Left forelimb (tissue), 1 donor: Measurements from ENCODE around the gene LGALS8.
"Not testable (repeated sequence)": the region's sequence is repeated elsewhere in the genome, so short reads cannot be mapped to it uniquely, and the experiment has no call there.

Source experiments
- DNase-seq: peaks from one replicate; pipeline ENCODE4 v3.0.0-alpha.2; 2018; ENCODE audit warnings: low spot score

The LGALS8 gene

DNA sequence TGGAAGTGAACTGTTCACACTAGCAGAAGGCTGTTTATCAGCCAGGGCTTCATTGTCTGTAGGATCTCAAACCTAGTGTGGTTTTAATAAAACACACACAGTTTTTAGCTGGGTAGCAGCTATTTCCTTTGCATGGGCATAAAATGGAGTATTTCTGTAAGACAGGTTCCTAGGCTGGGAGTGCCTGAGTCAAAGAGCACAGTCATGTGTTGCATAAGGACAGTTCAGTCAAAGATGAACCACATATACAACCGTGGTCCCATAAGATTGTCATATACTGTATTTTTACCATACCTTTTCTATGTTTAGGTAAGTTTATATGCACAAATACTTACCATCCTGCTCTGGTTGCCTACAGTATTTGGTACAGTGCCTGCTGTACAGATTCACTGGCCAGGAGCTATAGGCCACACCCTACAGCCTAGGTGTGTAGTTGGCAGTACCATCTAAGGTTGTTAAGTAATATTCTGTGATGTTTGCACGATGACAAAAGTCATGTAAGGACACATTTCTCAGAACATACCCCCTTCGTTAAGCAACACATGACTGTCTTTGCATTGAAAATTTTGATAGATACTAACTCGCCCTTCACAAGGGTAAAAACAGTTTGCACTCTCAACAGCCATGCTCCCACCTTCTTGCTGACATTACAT, 17.2 kb downstream of the LGALS8 start:
- no peak for DNase-seq

DNA sequence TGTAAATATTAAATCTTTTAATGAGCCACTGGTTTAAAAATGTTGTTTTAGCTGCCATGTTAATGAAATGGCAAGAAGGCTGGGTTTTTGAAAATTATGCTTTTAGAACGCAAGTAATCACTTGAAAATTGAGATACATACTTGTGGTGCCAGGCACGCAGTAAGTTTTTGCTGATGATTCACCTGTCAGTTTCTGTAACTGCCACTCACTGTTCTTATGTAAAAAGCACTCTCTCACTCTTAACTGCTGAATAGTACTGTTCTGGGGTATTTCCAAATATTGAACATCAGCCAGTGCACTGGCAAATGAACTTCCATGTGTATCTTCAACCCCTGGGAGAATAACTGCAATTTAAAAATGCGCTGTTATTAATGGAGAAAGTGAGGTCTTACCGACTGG, 17.9 kb downstream of the LGALS8 start:
- no peak for DNase-seq

DNA sequence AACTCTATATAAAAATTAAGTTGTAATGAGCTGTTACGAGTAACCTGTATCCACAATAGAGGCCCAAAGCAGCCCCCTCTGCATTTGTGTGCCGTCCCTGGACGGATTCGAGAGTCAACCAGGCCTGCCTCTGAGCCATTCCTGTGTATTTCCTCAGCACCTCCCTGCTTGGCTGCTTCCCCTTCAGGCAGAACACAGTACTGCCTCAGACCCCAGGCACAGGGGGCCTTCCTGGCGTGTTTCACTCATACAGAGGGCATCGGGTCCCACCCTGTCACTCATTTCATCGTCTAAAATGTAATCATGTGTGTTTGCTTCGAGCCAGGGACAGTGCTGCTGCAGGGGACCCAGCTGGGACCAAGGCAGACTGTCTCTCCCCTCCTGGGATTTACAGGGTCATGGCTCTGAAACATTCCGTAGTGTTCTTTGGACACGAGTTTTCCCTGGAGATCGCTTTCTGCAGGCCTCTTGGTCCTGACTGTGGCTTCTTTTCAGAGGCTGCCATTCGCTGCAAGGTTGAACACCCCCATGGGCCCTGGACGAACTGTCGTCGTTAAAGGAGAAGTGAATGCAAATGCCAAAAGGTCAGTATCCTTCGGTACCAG, 19.4 kb downstream of the LGALS8 start:
- no peak for DNase-seq

- no peak for DNase-seq
Measured at GRCh38 chr1:236545621-236546169, 21.9 kb downstream of the LGALS8 start.

GRCh38 chr1:236548452-236548851, 24.7 kb downstream of the LGALS8 start:
- no peak for DNase-seq

DNA sequence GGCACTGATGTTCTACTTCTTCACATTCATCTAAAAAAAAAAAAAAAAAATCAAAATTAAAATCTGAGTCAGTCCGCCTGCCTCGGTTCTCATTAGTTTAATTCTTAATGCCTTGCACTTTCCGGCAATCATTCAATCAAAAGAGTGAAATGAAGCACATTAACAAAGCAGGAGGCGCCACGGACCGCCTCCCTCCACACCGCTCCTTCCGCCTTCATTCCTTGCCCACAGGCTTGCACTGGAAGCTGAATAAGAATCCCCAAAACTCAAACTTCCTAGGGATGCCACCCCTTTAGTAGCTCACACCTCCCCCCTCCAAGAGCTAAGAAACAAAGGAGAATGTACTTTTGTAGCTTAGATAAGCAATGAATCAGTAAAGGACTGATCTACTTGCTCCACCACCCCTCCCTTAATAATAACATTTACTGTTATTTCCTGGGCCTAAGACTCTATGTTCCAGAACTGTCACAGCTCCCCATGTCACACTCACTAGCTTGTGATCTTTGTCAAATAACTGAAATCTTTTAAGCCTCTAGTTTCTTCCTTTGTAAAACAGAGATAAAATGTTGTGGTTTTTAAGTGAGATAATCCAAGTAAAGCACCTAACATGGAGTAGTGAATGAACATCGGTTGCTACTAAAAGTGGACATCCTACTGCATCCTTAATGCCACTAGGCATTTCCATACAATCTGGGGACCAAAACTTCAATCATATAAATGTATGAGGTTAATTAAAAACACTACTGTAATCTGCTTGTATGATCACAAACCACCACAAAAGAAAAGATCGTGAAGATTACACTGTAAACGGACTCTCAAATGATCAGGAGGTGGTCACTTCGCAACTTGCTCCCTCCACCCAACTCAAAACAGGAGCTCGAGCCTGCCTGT, 27.4 kb downstream of the LGALS8 start:
- DNase-seq = no peak

DNA sequence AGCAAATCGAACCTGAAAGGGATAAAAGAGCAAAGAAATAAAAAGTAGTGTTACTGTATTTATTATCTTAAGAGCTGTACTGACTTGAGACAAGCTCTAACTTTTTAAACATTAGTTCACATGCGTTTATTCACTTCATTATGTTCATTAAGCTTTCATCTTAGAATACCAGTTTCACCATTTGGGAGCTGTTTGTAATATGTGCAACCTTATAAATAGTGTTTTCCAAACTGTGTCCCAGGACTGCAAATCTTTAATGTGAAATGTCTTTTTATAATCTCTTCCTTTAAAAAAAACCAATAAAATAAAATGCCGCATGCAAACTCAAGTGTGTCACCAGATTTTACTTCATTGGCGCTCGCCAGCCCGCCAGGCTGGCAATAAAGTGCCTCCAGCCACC, 28.3 kb downstream of the LGALS8 start:
- DNase-seq = no peak

GRCh38 chr1:236552901-236553300, 29.1 kb downstream of the LGALS8 start:
- no peak for DNase-seq

DNA sequence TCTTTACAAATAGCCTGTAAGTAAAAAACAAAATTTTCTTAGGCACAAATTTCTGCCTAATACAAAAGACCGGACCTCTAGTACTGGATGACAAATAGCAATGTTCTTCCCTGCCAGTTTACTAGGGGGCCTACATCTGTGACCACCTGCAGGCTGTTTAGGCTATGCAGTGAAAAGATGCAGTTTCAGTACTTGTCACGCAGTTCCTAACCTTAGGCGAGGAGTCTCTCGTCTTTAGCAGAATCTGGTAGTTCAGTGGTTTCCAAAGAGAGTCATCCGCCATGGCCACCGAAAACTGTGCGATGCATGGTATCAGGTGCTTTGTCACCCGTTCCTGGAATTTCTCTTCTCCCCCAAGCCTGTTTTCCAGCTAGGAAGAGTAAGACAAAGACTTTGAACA, 29.6 kb downstream of the LGALS8 start:
- no peak for DNase-seq

- no peak for DNase-seq
Measured at GRCh38 chr1:236556606-236557005, 32.8 kb downstream of the LGALS8 start.

- DNase-seq = no peak
Measured at GRCh38 chr1:236558081-236558480, 34.3 kb downstream of the LGALS8 start.

DNA sequence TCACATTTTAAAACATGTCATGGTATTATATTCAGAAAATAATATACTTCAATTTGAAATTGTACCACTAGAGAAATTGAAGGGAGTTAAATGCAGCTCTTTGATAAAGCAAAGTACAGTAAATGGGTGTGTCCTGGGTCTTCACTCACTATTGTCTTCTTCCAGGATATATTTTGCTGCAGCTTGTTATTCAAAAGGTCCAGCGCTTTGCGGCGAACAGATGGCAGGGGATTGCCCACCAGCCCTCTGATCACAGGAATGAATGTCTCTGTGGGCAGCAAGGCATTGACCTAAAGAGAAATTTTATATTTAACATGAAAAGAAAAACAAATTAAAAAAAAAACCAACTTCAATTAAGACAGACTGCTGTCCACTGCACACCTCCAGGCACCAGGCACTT, 35.1 kb downstream of the LGALS8 start:
- DNase-seq = no peak

DNA sequence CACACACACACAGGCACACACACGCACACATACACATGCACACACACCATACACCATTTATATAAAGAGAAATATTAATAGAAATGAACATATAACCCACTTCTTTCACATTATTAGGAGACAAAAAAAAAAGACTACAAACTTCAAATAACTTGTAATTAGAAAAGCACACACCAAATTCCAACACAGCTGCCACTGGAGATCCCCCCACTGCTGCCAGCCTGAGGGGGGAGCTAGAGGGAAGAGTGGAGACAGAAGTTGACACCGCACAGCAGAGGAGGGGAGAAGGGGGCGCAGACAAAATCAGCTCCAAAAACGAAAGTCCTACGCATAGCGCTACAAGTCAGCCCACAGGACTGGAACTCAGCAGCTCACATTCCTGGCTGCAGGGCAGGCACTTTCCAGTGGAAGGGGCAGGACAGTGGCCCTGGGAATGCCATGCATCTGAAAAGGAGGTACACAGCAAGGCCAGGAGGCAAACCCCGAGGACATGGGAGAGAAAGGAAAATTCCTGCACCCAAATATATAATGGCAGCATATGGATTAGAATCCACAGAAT, 36.5 kb downstream of the LGALS8 start:
- no peak for DNase-seq

GRCh38 chr1:236561976-236562375, 38.2 kb downstream of the LGALS8 start:
- DNase-seq = no peak

- no peak for DNase-seq
Measured at GRCh38 chr1:236565530-236565929, 41.7 kb downstream of the LGALS8 start.

DNA sequence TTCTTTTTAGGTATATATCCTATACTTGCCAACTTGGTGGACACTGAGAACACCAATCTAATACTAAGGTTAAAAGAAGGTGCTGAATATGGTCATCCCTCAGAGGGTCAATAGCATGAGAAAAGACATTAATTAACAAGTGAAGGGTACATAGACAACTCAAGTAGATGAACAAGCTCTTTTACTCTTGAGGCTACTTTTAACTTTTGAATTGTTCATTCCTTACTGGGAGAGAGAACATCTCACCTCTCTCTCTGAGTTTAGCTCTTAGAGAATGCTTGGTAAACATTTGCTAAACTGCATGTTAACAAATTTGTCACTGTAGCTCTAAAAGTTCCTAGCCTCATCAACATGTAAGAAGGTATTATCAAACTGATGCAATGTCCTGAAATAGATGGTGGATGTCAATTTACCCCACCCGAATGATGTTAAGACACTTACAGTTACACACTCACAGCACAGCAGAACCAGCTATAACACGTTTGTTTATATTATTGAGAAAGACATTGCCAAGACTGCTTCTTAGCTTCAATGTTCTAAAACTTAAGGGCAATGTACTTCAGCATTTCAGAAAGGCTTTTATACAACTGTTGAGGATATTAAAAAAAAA, 44.6 kb downstream of the LGALS8 start:
- DNase-seq = no peak

DNA sequence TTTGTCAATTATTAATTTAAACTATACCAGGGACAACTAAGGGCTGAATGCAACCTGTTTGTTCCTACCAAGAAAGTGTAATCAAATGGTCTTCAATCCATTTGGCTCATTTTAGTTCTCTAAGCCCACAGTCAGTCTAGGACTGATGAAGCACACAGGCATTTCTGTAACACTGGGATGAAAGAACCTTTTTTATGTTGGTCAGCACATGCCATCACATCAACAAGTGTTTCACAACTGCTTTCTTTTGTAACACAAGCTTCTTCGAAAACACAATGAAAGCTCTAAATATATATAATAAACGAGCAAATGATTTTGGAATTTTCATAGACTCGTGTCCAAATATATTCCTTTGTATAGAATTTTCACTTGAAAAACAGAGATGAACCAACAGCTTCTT, 51.7 kb downstream of the LGALS8 start:
- DNase-seq = no peak

DNA sequence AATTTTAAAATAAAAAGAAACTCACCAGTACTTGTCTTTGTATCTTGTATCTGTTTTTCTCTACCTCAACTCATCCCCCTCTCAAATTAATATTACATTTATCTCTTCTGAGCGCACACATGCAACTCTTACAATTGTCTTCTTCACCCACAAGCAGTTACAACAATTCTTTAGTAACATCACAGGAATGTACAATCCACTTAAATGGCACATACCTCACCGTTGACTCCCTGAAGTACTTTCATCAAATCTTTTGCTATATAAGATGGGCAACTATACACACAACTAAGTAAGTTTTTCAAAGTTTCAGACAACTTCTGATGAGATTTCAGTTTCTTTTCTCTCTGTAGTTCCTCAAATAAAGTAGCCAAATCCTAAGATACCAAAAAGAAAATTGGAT, 52.2 kb downstream of the LGALS8 start:
- no peak for DNase-seq

- DNase-seq = not testable (repeated sequence)
Measured at GRCh38 chr1:236577041-236577440, 53.3 kb downstream of the LGALS8 start.

GRCh38 chr1:236578661-236579060, 54.9 kb downstream of the LGALS8 start:
- no peak for DNase-seq

DNA sequence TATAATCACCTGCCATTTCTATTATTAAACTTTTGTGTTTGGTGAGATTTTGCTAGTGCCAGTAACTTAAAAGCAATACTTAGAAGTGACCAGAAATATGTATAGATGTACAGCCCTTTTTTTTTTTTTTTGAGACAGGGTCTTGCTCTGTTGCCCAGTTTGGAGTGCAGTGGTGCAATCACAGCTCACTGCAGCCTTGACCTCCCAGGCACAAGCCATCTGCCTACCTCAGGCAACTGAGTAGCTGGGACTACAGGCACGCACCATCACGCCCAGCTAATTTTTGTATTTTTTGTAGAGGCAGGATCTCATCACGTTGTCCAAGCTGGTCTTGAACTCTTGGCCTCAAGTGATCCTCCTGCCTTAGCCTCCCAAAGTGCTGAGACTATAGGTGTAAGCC, 56.6 kb downstream of the LGALS8 start:
- DNase-seq = not testable (repeated sequence)

GRCh38 chr1:236581528-236581927, 57.7 kb downstream of the LGALS8 start:
- no peak for DNase-seq
